Thyroid gland (tissue), 4 donors: ENCODE measurements around the gene SELENON.

Experiments used
- POLR2A ChIP-seq, 2 donors: fragments of 450-650 bp; IDR thresholded peaks; one replicate each; pipeline ENCODE4 v1.6.1; 2017; ENCODE audit warnings: antibody characterized with exemption in 2 of 2, mild to moderate bottlenecking in 2 of 2, moderate library complexity in 1 of 2
- TF ChIP-seq, protein P1 (sequence below), 6 experiments: fragments of 200-600 bp in 3 of 6; fragments of 450-650 bp in 3 of 6; sonication (generic) in 3 of 6; IDR thresholded peaks; one replicate each; pipeline ENCODE4 v1.5.1; 2016 to 2019; ENCODE audit warnings: antibody characterized with exemption in 6 of 6, mild to moderate bottlenecking in 2 of 6, inconsistent platforms in 1 of 6, moderate library complexity in 1 of 6

DNA sequence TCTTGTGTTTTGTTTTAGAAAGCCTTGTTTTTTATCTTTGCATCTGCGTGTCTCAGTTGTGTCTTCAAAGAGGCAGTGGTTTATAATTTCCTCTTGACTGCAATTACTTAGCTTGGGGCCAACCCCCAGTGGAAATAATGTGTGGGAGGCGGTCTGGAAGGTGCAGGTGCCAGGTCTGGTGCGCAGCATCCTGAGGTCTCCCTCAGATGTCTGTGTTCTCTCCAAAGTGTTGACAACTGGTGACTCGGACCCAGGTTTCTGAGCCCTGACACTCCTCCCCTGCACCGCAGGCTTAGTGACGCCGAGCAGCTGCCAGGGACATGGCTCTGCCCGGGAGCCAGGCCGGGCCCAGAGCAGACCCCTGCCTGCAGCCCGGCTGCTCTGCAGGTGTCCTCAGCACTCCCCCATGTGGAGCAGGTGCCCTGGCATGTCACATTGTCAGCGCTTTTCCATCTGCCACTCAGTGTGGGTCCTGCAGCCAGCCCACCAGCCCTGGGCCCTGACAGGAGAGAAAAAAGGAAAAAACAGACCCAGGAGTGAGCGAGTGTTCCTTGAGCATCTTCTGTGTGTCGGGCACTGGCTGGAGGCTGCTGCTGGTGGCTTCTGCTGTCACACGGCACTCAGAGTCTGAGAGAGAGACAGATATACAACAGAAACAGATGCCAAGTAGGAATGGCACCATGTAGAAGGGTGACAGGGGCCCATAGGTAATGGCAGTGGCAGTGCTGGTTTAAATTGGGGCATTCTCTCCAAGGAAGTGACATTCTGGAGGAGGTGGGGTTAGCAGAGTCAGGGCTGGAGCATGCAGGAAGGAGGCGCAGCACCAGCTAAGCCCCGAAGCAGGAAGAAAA lies 24.8 kb upstream of the SELENON start:
- TF ChIP-seq, protein P1, sequence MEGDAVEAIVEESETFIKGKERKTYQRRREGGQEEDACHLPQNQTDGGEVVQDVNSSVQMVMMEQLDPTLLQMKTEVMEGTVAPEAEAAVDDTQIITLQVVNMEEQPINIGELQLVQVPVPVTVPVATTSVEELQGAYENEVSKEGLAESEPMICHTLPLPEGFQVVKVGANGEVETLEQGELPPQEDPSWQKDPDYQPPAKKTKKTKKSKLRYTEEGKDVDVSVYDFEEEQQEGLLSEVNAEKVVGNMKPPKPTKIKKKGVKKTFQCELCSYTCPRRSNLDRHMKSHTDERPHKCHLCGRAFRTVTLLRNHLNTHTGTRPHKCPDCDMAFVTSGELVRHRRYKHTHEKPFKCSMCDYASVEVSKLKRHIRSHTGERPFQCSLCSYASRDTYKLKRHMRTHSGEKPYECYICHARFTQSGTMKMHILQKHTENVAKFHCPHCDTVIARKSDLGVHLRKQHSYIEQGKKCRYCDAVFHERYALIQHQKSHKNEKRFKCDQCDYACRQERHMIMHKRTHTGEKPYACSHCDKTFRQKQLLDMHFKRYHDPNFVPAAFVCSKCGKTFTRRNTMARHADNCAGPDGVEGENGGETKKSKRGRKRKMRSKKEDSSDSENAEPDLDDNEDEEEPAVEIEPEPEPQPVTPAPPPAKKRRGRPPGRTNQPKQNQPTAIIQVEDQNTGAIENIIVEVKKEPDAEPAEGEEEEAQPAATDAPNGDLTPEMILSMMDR (IDR thresholded peaks at IDR 0.05) = no peak
- TF ChIP-seq POLR2A (IDR thresholded peaks at IDR 0.05) = no peak
